ENCODE results near the gene REXO4.
"Not testable (repeated sequence)": the region's sequence is repeated elsewhere in the genome, so short reads cannot be mapped to it uniquely, and the experiment has no call there.

The REXO4 gene

DNA sequence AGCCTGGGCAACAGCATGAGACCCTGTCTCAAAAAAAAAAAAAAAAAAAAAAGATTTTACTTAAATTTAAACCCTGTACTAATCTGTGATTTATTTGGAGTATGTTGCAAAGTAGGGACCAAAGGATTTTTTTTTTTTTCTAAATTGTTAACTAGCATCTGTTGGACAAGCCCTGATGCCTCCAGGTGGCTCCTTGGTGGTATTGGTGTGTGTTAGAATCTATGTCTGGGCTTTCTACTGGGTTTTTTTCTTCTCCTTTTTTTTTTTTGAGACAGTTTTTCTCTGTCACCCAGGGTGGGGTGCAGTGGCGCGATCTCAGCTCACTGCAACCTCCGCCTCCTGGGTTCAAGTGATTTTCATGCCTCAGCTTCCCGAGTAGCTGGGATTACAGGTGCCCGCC, 34.1 kb upstream of the REXO4 start:
- DNase-seq (ENCODE audit: extremely low read depth in 1 of 2, low read depth in 1 of 2): not testable (repeated sequence)

DNA sequence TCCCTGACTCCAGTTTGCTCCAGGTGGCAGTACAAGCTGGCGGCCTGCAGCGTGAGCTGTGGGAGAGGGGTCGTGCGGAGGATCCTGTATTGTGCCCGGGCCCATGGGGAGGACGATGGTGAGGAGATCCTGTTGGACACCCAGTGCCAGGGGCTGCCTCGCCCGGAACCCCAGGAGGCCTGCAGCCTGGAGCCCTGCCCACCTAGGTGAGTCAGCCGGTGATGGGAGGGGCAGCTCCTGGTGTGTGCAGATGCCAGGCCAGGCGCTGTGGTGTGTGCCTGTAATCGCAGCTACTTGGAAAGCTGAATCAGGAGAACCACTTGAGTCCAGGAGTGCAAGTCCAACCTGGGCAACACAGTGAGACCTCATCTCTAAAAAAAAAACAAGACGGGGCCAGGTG, 31.9 kb upstream of the REXO4 start:
- DNase-seq (ENCODE audit: extremely low read depth in 1 of 2, low read depth in 1 of 2): no peak

DNA sequence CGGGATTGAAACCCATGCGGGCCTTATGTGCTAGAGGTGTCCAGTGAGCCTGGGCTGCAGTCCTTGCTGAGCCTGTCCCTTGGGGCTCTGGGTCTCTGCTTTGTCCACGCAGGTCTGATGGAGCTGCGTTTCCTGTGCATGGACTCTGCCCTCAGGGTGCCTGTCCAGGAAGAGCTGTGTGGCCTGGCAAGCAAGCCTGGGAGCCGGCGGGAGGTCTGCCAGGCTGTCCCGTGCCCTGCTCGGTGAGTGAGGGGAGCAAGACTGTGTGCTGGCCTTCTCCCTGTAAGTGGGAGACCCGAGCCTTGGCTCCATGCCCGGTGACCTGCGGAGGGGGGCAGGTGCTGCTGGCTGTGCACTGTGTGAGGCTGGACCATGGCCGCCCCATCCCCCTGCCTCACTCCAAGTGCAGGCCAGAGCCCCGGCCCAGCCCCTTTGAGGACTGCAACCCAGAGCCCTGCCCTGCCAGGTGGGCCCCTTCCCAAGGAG, 30.7 kb upstream of the REXO4 start:
- no peak for DNase-seq (ENCODE audit: extremely low read depth in 1 of 2, low read depth in 1 of 2)

DNA sequence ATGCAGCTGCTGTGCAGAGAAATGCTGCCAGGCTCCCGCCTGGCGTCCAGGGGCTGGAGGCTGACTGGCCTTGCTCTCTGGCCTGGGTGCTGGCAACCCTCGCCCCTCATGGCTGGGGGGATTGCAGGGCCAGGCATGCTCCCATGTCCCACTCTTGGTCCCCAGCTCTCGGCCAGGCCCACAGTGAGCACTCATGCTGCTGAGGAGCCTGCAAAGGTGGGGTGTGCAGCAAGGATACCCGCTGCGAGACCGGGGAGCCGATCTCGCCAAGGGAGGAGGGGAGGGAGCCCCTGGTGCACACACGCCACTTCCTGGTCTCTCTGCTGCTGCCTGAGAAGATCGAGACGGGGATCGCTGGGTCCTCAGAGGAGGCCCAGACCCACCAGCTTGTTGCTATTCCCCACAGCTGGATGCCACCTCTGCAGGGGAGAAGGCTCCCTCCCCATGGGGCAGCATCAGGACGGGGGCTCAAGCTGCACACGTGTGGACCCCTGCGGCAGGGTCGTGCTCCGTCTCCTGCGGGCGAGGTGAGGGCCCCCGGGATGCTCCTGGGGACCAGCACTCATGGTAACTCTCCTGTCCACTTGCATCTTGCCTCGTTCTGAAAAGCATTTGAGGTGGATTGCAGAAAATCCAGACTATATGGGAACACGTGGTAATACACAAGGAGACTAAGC, 27.6 kb upstream of the REXO4 start:
- no peak for DNase-seq (ENCODE audit: extremely low read depth in 1 of 2, low read depth in 1 of 2)

DNA sequence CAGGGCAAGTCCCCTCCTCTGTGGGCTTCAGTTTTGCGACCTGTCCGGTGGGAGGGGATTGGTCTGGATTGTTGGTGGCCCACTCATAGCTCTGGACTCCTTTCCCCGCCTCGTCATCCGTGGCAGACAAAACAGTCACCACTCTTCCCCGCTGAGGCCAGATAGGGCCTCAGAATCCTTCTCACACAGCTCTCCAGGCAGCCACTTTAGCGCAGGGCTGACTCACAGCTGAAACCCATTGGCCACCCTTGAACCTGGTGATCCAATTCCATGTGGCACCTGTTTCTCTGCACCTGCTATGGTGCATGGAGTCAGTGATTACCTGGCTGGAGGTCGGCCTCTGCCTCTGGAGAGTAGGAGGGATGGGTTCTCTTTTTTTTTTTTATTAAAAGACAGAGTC, 26.2 kb upstream of the REXO4 start:
- DNase-seq (ENCODE audit: extremely low read depth in 1 of 2, low read depth in 1 of 2): no peak

DNA sequence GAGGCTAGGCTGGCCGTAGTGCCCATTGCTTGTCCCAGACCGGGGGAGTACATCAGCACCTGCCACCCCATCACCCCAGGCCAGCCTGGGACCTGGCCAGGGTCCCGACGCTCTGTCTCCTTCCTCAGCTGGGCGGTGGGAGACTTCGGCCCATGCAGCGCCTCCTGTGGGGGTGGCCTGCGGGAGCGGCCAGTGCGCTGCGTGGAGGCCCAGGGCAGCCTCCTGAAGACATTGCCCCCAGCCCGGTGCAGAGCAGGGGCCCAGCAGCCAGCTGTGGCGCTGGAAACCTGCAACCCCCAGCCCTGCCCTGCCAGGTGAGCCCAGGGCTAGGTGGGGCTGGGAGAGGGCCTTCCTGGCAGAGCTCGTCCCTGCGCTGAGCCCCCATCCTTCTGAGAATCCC, 25.4 kb upstream of the REXO4 start:
- no peak for DNase-seq (ENCODE audit: extremely low read depth in 1 of 2, low read depth in 1 of 2)

DNA sequence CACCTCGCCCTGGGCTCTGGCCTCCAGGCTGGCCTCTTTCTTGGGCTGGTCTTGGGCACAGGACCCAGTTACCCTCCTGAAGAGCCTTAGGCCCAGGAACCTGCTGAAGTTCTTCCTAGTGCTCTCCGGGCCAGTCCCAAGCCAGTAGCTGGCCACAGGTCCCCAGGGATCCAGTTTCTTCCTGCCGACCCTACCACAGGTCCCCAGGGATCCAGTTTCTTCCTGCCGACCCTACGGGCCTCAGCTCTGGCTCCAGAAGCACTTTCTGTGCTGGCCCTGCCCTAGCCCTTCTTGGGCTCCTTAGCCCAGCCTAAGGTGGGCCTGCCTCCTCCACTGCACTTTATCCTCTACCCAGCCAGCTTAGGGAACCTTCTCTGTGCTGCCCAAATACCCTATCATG, 23.8 kb upstream of the REXO4 start:
- no peak for DNase-seq (ENCODE audit: extremely low read depth in 1 of 2, low read depth in 1 of 2)

DNA sequence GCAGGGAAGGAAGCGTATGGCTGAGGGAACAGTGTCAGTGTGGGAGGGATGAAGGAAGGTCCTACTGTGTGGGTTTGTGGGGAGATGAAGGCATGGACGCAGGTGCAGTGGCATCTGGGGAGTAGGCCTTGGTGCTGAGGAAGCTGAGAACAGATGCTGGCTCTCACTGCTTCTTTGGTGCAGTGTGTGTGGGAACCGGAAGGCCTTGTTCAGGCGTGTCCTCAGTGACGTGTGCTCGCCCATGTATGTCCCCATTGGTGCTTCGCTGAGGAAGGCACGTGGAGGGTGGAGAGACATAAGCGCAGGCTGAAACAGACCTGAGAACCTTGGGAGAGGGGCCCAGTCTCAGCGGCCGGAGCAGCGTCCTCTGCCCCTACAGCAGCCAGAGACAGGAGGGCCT, 23.1 kb upstream of the REXO4 start:
- no peak for DNase-seq (ENCODE audit: extremely low read depth in 1 of 2, low read depth in 1 of 2)

DNA sequence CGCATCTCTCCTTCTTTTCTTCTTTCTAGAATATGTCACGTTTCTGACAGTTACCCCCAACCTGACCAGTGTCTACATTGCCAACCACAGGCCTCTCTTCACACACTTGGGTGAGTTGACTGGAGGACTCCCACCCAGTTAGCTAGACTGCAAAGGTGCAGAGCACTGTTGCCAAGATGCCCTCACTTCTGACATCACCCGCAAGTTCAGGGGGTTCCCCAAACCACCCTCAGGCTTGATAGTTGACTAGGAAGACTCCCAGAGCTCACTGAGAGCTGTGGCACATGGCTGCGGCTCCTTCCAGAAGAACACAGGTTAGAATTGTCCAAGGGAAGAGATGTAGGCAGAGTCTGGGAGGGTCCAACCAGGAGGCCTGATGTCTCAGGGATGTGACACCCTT, 21.5 kb upstream of the REXO4 start:
- no peak for DNase-seq (ENCODE audit: extremely low read depth in 1 of 2, low read depth in 1 of 2)

DNA sequence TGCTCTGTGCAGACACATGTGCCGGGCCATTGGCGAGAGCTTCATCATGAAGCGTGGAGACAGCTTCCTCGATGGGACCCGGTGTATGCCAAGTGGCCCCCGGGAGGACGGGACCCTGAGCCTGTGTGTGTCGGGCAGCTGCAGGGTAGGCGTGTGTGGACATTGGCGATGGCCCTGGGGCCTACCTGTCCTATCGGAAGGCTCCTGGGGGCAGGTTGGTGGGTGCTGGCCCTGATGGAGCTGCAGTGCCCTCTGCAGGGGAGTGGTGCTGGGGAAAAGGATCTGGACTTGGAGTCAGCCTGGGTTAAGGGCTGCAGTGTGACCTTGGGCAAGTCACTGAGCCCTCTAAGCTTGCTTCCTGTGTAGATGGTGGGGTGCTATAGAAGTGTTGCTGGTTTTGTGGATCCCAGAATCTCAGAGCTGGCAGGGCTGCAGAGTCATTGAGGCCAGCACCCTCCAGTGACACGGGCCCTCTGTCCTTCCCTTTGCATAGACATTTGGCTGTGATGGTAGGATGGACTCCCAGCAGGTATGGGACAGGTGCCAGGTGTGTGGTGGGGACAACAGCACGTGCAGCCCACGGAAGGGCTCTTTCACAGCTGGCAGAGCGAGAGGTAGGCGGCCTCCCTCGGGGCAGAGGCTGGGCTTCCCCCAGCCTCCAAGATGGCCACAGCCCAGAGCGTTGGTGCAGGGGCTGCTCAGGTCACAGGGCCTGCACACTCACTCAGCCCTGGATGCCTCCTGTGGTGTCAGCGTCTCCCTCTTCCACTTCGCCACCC, 20.1 kb upstream of the REXO4 start:
- DNase-seq (ENCODE audit: extremely low read depth in 1 of 2, low read depth in 1 of 2): no peak

DNA sequence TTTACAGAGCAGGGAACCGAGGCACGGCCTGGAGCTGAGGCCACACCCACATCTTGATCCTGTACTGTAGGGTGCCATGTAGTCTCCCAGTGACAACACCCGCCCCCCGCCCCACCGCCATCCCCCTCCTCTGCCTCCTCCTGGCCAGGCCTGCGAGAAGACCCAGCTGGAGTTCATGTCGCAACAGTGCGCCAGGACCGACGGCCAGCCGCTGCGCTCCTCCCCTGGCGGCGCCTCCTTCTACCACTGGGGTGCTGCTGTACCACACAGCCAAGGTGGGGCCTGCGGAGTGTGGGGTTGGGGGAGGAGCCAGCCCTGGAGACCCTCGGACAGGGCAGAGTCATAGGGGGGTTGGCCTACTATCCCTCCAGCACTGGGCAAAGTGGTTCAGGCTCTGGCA, 18.9 kb upstream of the REXO4 start:
- DNase-seq (ENCODE audit: extremely low read depth in 1 of 2, low read depth in 1 of 2): no peak

DNA sequence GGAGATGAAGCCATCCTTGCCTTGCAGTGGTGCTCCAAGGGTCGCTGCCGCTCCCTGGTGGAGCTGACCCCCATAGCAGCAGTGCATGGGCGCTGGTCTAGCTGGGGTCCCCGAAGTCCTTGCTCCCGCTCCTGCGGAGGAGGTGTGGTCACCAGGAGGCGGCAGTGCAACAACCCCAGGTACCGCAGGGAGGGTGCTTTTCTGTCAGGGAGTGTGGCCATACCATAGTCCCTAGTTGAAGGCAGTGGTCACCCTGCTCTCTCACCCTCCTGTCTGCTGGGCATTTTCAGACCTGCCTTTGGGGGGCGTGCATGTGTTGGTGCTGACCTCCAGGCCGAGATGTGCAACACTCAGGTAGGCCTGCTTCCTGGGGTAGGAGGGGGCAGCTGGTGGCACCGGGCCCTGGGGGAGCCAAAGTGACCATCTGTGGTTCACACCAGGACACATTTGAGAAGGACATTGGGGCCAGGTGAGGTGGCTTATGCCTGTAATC, 15.6 kb upstream of the REXO4 start:
- no peak for DNase-seq (ENCODE audit: extremely low read depth in 1 of 2, low read depth in 1 of 2)

DNA sequence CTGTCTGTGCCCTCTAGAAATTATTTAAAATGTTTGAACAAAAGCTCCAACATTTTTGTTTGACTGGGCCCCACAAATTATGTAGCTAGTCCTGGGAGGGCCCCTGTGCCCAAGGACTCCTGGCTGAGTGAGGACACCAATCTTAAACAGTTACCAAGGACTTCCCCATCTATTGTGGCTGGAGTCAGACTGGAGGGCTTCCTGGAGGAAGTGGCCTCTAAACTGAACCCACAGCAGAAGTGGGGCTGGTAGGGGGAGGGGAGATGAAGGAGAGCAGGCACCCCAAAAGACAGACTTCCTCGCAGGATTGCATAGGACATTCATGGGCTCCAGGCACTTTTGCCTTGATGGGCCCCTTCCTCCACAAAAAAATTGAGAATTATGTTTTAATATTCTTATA, 12.4 kb upstream of the REXO4 start:
- DNase-seq (ENCODE audit: extremely low read depth in 1 of 2, low read depth in 1 of 2): no peak

DNA sequence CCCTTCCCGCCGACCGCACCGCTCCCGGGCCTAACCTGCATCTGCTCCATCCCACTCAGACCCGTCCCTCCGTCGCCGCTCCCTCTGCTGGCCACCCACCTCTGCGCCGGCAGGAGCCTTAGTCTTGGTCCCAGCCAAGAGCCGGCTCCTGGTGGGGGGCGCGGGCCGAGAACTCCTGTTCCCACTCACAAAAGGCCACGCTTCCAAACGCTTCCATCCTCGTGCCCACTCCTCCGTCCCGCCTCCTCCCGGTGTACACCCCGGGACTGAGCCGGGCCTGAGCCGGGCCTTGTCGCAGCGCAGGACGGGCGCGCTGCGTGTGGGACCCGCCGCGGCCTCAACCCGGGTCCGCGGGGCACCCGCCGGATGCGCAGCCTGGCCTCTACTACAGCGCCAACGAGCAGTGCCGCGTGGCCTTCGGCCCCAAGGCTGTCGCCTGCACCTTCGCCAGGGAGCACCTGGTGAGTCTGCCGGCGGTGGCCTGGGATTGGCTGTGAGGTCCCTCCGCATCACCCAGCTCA, 11.9 kb upstream of the REXO4 start:
- DNase-seq (ENCODE audit: extremely low read depth in 1 of 2, low read depth in 1 of 2): no peak

DNA sequence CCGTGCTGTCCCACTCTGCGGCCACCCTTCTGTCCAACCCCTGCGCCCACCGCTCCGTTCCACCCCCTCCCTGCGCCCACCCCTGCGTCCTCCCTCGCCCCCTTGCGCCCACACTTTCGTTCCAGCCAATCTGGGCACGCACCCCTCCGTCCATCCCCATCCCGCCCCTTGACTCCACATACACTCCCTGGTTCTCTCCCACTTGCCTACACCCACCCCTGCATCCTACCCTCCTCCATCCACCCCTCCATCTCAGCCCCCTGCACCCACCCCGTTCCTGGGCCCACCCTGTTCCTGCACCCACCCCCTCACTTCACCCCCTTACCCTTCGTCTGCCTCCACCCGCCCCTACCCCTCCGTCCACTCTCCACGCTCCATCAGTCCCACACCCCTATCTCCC, 11.4 kb upstream of the REXO4 start:
- DNase-seq (ENCODE audit: extremely low read depth in 1 of 2, low read depth in 1 of 2): no peak

DNA sequence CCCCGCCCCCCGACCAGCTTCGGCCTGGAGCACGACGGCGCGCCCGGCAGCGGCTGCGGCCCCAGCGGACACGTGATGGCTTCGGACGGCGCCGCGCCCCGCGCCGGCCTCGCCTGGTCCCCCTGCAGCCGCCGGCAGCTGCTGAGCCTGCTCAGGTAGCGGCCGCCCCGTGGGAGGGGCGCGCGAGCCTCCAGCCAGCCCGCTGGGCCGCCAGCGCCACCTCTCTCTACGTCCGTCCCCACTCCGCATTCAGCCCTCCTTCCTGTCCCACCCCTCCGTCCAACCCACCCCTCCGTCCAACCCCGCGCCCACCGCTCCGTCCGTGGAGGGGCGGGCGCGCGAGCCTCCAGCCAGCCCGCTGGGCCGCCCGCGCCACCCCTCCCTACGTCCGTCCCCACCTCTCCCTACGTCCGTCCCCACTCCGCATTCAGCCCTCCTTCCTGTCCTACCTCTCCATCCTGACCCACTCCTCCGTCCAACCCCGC, 10.8 kb upstream of the REXO4 start:
- no peak for DNase-seq (ENCODE audit: extremely low read depth in 1 of 2, low read depth in 1 of 2)

DNA sequence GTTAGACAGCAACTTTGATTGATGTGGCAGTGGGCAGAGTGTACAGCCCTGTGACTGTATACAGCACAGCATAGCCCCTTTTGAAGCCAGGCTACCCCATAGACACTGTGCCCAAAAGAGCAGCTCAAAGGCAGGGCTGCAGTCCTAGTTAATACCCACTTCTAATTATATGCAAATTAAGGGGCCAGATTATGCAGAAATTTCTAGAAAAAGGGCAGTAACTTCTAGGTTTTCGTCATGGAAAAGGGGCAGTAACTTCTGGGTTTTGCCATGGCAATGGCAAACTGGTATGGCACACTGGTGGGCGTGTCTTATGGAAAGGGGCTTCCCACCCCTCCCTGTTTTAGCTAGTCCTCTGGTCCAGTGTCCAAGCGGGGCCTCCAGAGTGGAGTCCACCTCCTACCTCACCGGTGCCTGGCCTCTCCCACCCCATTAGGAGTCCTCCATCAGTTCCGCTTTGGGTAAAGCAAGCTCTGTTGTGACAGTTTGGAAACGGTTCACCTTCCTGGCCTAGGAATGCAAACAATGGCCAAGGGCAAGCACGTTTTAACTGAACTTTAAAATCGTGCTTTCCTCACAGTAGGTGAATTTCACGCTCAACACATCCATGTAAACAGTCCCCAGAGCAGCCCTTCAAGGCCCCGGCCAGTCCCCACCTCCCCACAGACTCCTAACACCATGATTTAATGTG, 10.0 kb upstream of the REXO4 start:
- DNase-seq (ENCODE audit: extremely low read depth in 1 of 2, low read depth in 1 of 2): no peak

DNA sequence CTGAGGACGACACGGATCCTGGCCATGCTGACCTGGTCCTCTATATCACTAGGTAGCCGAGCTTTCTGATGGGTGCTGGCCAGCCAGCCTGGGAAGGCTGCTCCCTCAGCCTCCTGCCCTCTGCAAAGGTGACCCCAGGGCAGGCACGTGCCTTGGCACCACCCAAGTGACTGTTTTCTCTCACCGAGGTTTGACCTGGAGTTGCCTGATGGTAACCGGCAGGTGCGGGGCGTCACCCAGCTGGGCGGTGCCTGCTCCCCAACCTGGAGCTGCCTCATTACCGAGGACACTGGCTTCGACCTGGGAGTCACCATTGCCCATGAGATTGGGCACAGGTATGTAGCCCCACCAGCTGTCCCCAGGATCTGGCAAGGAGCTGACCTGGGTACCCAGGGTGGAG, 8.2 kb upstream of the REXO4 start:
- DNase-seq (ENCODE audit: extremely low read depth in 1 of 2, low read depth in 1 of 2): no peak

DNA sequence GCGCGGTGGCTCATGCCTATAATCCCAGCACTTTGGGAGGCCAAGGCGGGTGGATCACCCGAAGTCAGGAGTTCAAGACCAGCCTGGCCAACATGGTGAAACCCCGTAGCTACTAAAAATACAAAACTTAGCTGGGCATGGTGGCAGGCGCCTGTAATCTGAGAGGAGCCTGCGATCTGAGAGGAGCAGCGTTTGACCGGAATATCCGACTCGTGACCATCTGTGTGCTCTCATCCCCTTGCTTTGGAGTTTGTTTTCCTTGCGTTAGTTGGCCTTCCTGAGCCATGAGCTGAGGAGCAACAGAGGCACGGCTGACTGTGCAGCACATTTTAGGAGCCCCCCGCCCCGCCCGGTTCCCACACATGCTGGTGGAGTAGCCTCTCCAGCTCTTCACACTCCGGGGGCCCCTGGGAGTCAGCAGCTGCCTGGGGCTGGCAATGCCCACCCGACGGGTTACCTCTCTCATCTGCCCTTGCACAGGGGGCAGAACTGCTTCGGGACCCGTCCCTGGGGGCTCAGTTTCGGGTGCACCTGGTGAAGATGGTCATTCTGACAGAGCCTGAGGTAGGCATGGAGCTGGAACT, 7.3 kb upstream of the REXO4 start:
- DNase-seq (ENCODE audit: extremely low read depth in 1 of 2, low read depth in 1 of 2): no peak

DNA sequence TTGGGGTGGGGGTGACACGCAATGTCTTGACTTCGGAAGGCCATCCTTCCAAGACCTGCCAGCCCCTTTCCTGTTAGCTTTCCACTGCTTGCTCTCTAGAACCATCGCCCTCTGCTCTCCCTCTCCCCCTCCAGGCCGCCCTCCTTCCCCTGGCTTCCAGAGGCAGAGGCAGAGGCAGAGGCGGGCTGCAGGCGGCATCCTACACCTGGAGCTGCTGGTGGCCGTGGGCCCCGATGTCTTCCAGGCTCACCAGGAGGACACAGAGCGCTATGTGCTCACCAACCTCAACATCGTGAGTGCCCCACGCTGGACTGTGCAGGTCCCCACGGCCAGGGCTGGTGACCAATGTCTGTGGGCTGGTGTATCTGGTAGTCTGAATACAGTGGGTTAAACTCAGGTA, 6.4 kb upstream of the REXO4 start:
- no peak for DNase-seq (ENCODE audit: extremely low read depth in 1 of 2, low read depth in 1 of 2)

DNA sequence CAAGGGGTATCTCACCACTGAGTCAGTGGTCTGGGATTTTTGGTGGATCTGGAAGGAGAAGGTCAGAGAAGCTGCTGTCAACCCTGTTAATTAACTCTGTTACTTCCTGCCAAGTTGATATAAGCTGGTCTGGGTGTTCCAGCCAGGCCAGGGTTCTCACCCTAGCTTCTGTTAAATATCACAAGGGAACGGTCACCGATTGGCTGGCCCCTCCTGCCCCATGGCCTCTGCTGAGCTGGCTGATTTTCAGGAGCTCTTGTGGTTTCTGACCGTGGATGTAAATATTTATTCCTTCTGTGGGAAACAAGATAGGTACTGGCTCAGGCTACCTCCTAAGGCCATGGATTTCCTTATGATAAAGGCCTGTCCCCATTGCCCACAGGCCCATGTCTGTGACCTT, 5.4 kb upstream of the REXO4 start:
- DNase-seq (ENCODE audit: extremely low read depth in 1 of 2, low read depth in 1 of 2): no peak

All from activated CD8-positive, alpha-beta memory T cell treated with anti-CD3 and anti-CD28 coated beads for 1 hour (primary cell).